NT2/D1 (cell line): Measurements from ENCODE around the gene TARS1.

Source experiments
- DNase-seq: peaks from one replicate; pipeline ENCODE4 v3.0.0-alpha.2; 2011; ENCODE audit warnings: low read depth, low spot score
- H3K27me3 ChIP-seq: 2 replicates; pipeline ENCODE4 v1.6.0; 2011; ENCODE audit warnings: mild to moderate bottlenecking; ENCODE audit not compliant: insufficient read length, insufficient read depth
- H3K36me3 ChIP-seq: 2 replicates; pipeline ENCODE4 v1.6.1; 2011; ENCODE audit warnings: mild to moderate bottlenecking, low read length, mixed read lengths; ENCODE audit not compliant: insufficient read depth, insufficient read length
- H3K4me1 ChIP-seq: 2 replicates; pipeline ENCODE4 v1.5.1; 2011; ENCODE audit not compliant: insufficient read depth, insufficient read length
- H3K4me3 ChIP-seq: 2 replicates; pipeline ENCODE4 v1.5.1; 2011; ENCODE audit warnings: low read depth; ENCODE audit not compliant: insufficient read length
- H3K9ac ChIP-seq: 2 replicates; pipeline ENCODE4 v1.6.0; 2011; ENCODE audit warnings: low read depth; ENCODE audit not compliant: insufficient read length
- H3K9me3 ChIP-seq: 2 replicates; pipeline ENCODE4 v1.5.1; 2011; ENCODE audit warnings: mild to moderate bottlenecking, low read length; ENCODE audit not compliant: insufficient read depth
- SUZ12 ChIP-seq: IDR thresholded peaks from 2 replicates; pipeline ENCODE4 v1.6.1; 2011; ENCODE audit not compliant: insufficient read length, insufficient read depth; ENCODE audit errors: extremely low read depth
- YY1 ChIP-seq: IDR thresholded peaks from 2 replicates; pipeline ENCODE4 v1.6.1; 2011; ENCODE audit not compliant: insufficient read length, insufficient read depth
- ZNF274 ChIP-seq: IDR thresholded peaks from 2 replicates; pipeline ENCODE4 v1.6.1; 2011; ENCODE audit warnings: mild to moderate bottlenecking, low read depth, low read length

The TARS1 gene

GRCh38 chr5:33439905-33440481 lies 772 bp upstream of the TARS1 start:
- peaks cover 13% of the 10 kb centered on the region for H3K36me3 ChIP-seq
- TF ChIP-seq YY1 (no peak), ZNF274 (no peak), SUZ12 (no peak)
- no peak for DNase-seq
- peak overlapping the region; percentile 84 for H3K4me3 ChIP-seq
- H3K27me3 ChIP-seq, result no peaks in the 10 kb centered on the region
- H3K4me1 ChIP-seq, result no peaks in the 10 kb centered on the region
- H3K9me3 ChIP-seq, result no peaks in the 10 kb centered on the region
- H3K9ac ChIP-seq, result peak overlapping the region; percentile 91

GRCh38 chr5:33441241-33442177 lies 744 bp downstream of the TARS1 start:
- TF ChIP-seq SUZ12, result no peak
- TF ChIP-seq ZNF274, result no peak
- TF ChIP-seq YY1, result no peak
- Histone ChIP-seq H3K27me3 (no peaks in the 10 kb centered on the region), H3K9ac (peak overlapping the region; percentile 91), H3K36me3 (peaks cover 28% of the 10 kb centered on the region), H3K9me3 (0 out of 2 replicates have a peak, but pooled peaks cover 14% of the 10 kb centered on the region), H3K4me3 (peak overlapping the region; percentile 89), H3K4me1 (no peaks in the 10 kb centered on the region)
- DNase-seq, result no peak

- no peak overlapping the region for H3K4me3 ChIP-seq
- peaks cover 44% of the 10 kb centered on the region for H3K36me3 ChIP-seq
- H3K27me3 ChIP-seq, result no peaks in the 10 kb centered on the region
- no peak overlapping the region for H3K9ac ChIP-seq
- DNase-seq, result no peak
- 0 out of 2 replicates have a peak, but pooled peaks cover 14% of the 10 kb centered on the region for H3K9me3 ChIP-seq
- H3K4me1 ChIP-seq, result no peaks in the 10 kb centered on the region
- no peak for TF ChIP-seq ZNF274
- TF ChIP-seq SUZ12, result no peak
- TF ChIP-seq YY1, result no peak
Observed at GRCh38 chr5:33444542-33444941, 3.8 kb downstream of the TARS1 start.

GRCh38 chr5:33445798-33446197 lies 5.0 kb downstream of the TARS1 start:
- no peak for DNase-seq
- TF ChIP-seq SUZ12, result no peak
- TF ChIP-seq YY1, result no peak
- TF ChIP-seq ZNF274, result no peak
- Histone ChIP-seq H3K9me3 (0 out of 2 replicates have a peak, but pooled peaks cover 14% of the 10 kb centered on the region), H3K4me1 (no peaks in the 10 kb centered on the region), H3K36me3 (peaks cover 56% of the 10 kb centered on the region), H3K9ac (no peak overlapping the region), H3K27me3 (no peaks in the 10 kb centered on the region), H3K4me3 (no peak overlapping the region)

GRCh38 chr5:33448118-33448517 lies 7.4 kb downstream of the TARS1 start:
- H3K4me3 ChIP-seq, result no peak overlapping the region
- H3K36me3 ChIP-seq, result peaks cover 56% of the 10 kb centered on the region

GRCh38 chr5:33457126-33457525 lies 16.4 kb downstream of the TARS1 start:
- Histone ChIP-seq H3K36me3 (peaks cover 94% of the 10 kb centered on the region), H3K9me3 (no peaks in the 10 kb centered on the region)
- no peak for DNase-seq

More at GRCh38 chr5:33448118-33448517, 7.4 kb downstream of the TARS1 start:
- H3K9me3 ChIP-seq, result 0 out of 2 replicates have a peak, but pooled peaks cover 14% of the 10 kb centered on the region
- no peaks in the 10 kb centered on the region for H3K4me1 ChIP-seq
- H3K27me3 ChIP-seq, result no peaks in the 10 kb centered on the region
- DNase-seq, result no peak
- no peak overlapping the region for H3K9ac ChIP-seq
- TF ChIP-seq ZNF274 (no peak), SUZ12 (no peak)

GRCh38 chr5:33457817-33458216 lies 17.1 kb downstream of the TARS1 start:
- TF ChIP-seq YY1, result no peak
- TF ChIP-seq ZNF274, result no peak
- TF ChIP-seq SUZ12, result no peak
- peaks cover 98% of the 10 kb centered on the region for H3K36me3 ChIP-seq

More at GRCh38 chr5:33457126-33457525, 16.4 kb downstream of the TARS1 start:
- H3K4me1 ChIP-seq, result no peaks in the 10 kb centered on the region
- no peak overlapping the region for H3K4me3 ChIP-seq
- no peak overlapping the region for H3K9ac ChIP-seq
- H3K27me3 ChIP-seq, result no peaks in the 10 kb centered on the region
- TF ChIP-seq SUZ12 (no peak), ZNF274 (no peak), YY1 (no peak)

GRCh38 chr5:33460210-33460609 lies 19.4 kb downstream of the TARS1 start:
- Histone ChIP-seq H3K4me3 (no peak overlapping the region), H3K9me3 (no peaks in the 10 kb centered on the region), H3K27me3 (no peaks in the 10 kb centered on the region), H3K9ac (no peak overlapping the region), H3K4me1 (no peaks in the 10 kb centered on the region), H3K36me3 (peaks cover 95% of the 10 kb centered on the region)
- TF ChIP-seq ZNF274 (no peak), YY1 (no peak), SUZ12 (no peak)
- DNase-seq, result no peak

More at GRCh38 chr5:33457817-33458216, 17.1 kb downstream of the TARS1 start:
- no peaks in the 10 kb centered on the region for H3K27me3 ChIP-seq
- no peak overlapping the region for H3K4me3 ChIP-seq
- H3K9me3 ChIP-seq, result no peaks in the 10 kb centered on the region
- DNase-seq, result no peak
- H3K9ac ChIP-seq, result no peak overlapping the region
- H3K4me1 ChIP-seq, result no peaks in the 10 kb centered on the region
